HCT116 (cell line): ENCODE measurements around the gene FHL2. TPM values are rescaled to one million over a fixed set of nuclear protein-coding genes. Genes with fewer than 3 reads are reported as not detected.

Experiments
- ATAC-seq: fragments of 200-7000 bp; cut with Tn5 transposase; 2 replicates; pipeline ENCODE4 v1.9.1; 2020; ENCODE audit warnings: mild to moderate bottlenecking, moderate library complexity
- BruUV-seq: library from RNA; stranded (reverse); fragments of 400-500 nt; replicated peaks from 2 replicates; lab custom pipeline; 2021; lab: Mats Ljungman, UMichigan
- CTCF ChIA-PET: fragments of 300-600 bp; sonication (Branson Sonifier 250); formaldehyde crosslinking; loops from one replicate; lab custom pipeline; 2021; ENCODE audit warnings: antibody characterized with exemption; lab: Charles Lee
- POLR2A ChIA-PET: fragments of 300-600, 350-600 bp; sonication (Branson Sonifier 250); formaldehyde crosslinking; loops from one replicate; lab custom pipeline; 2021; ENCODE audit warnings: antibody characterized with exemption; lab: Charles Lee
- RAD21 ChIA-PET, 2 experiments: fragments of 300-600 bp; sonication (Branson Sonifier 250); formaldehyde crosslinking; loops; one replicate each; lab custom pipeline; 2023; ENCODE audit warnings: low total read pairs in 2 of 2; ENCODE audit not compliant: uncharacterized antibody in 2 of 2, unreplicated experiment in 2 of 2, low non-redundant PET in 1 of 2; lab: Charles Lee
- DNase-seq: peaks from one replicate; pipeline ENCODE4 v3.0.0-alpha.2; 2010; ENCODE audit warnings: low read depth, low spot score
- H2AFZ ChIP-seq: fragments of 200-600 bp; shearing (Covaris generic), sonication (generic); 2 replicates; pipeline ENCODE4 v1.6.1; 2017; ENCODE audit warnings: low read depth, mixed run types, mixed read lengths, antibody characterized with exemption, low read length; ENCODE audit not compliant: poor library complexity, severe bottlenecking
- H3K27ac ChIP-seq: 2 replicates; pipeline ENCODE4 v1.5.1; 2012; ENCODE audit warnings: low read depth, low read length
- H3K27me3 ChIP-seq: fragments of 200-600 bp; sonication (generic); 2 replicates; pipeline ENCODE4 v1.6.1; 2016; ENCODE audit warnings: mixed run types, low read length, mixed read lengths; ENCODE audit not compliant: insufficient read depth
- H3K36me3 ChIP-seq, 2 experiments: fragments of 200-500 bp in 1 of 2; fragments of 200-600 bp in 1 of 2; sonication (Bioruptor generic) in 1 of 2; sonication (generic) in 1 of 2; 2 replicates each; pipeline versions ENCODE4 v1.5.1 to v1.6.1; 2014 to 2016; ENCODE audit warnings: low read length in 2 of 2, inconsistent platforms in 1 of 2, mixed read lengths in 1 of 2, mixed run types in 1 of 2; ENCODE audit not compliant: insufficient read depth in 2 of 2, control insufficient read depth in 1 of 2
- H3K4me1 ChIP-seq, 2 experiments: fragments of 200-600 bp in 1 of 2; sonication (generic) in 1 of 2; 2 replicates each; pipeline versions ENCODE4 v1.5.1 to v1.6.1; 2012 to 2017; ENCODE audit warnings: low read length in 2 of 2, inconsistent platforms in 1 of 2, mild to moderate bottlenecking in 1 of 2, mixed read lengths in 1 of 2, mixed run types in 1 of 2, moderate library complexity in 1 of 2; ENCODE audit not compliant: insufficient read depth in 2 of 2, control insufficient read depth in 1 of 2
- H3K4me2 ChIP-seq: fragments of 200-600 bp; sonication (generic); 2 replicates; pipeline ENCODE4 v1.6.1; 2017; ENCODE audit warnings: mixed run types, low read length, mixed read lengths
- H3K4me3 ChIP-seq, 2 experiments: fragments of 200-600 bp in 1 of 2; sonication (generic) in 1 of 2; replicated peaks in 1 of 2; 2 replicates each; pipeline ENCODE4 v1.5.1; 2011 to 2016; ENCODE audit warnings: low read length in 2 of 2, control low read depth in 1 of 2, low read depth in 1 of 2, mild to moderate bottlenecking in 1 of 2, mixed read lengths in 1 of 2, mixed run types in 1 of 2
- H3K79me2 ChIP-seq: fragments of 200-600 bp; sonication (generic); 2 replicates; pipeline ENCODE4 v1.6.1; 2017; ENCODE audit warnings: mild to moderate bottlenecking, mixed run types, low read length, moderate library complexity, mixed read lengths; ENCODE audit not compliant: insufficient read depth
- H3K9ac ChIP-seq: fragments of 200-600 bp; sonication (generic); 2 replicates; pipeline ENCODE4 v1.6.1; 2016; ENCODE audit warnings: low read length, mixed read lengths
- H3K9me2 ChIP-seq: fragments of 200-600 bp; sonication (generic), shearing (Covaris generic); 2 replicates; pipeline ENCODE4 v1.6.1; 2017; ENCODE audit warnings: mixed run types, mild to moderate bottlenecking, moderate library complexity; ENCODE audit not compliant: insufficient read depth
- H3K9me3 ChIP-seq, 2 experiments: fragments of 200-500 bp in 1 of 2; fragments of 200-600 bp in 1 of 2; sonication (Bioruptor generic) in 1 of 2; sonication (generic) in 1 of 2; 2 replicates each; pipeline ENCODE4 v1.6.1; 2014 to 2017; ENCODE audit warnings: low read length in 2 of 2, mixed read lengths in 2 of 2, inconsistent platforms in 1 of 2, low read depth in 1 of 2, mild to moderate bottlenecking in 1 of 2, mixed run types in 1 of 2, moderate library complexity in 1 of 2; ENCODE audit not compliant: control insufficient read depth in 1 of 2, insufficient read depth in 1 of 2
- H4K20me1 ChIP-seq: fragments of 200-600 bp; sonication (generic), shearing (Covaris generic); 2 replicates; pipeline ENCODE4 v1.6.1; 2017; ENCODE audit warnings: mixed run types, mild to moderate bottlenecking, moderate library complexity; ENCODE audit not compliant: insufficient read depth
- CBX3 ChIP-seq: IDR thresholded peaks from 2 replicates; pipeline ENCODE4 v1.6.1; 2012; ENCODE audit warnings: low read depth
- EGR1 ChIP-seq: IDR thresholded peaks from 2 replicates; pipeline ENCODE4 v1.6.1; 2012; ENCODE audit warnings: low read depth
- ELF1 ChIP-seq: IDR thresholded peaks from 2 replicates; pipeline ENCODE4 v1.6.1; 2012; ENCODE audit warnings: low read depth, borderline replicate concordance
- EZH2 ChIP-seq: fragments of 200-600 bp; sonication (generic); IDR thresholded peaks from 2 replicates; pipeline ENCODE4 v1.6.1; 2017; ENCODE audit warnings: antibody characterized with exemption, mixed run types
- EZH2phosphoT487 ChIP-seq: fragments of 200-600 bp; IDR thresholded peaks from 2 replicates; pipeline ENCODE4 v1.6.1; 2018; ENCODE audit warnings: antibody characterized with exemption, borderline replicate concordance
- FOSL1 ChIP-seq: IDR thresholded peaks from 2 replicates; pipeline ENCODE4 v1.6.1; 2012; ENCODE audit warnings: low read depth
- JUND ChIP-seq: IDR thresholded peaks from 2 replicates; pipeline ENCODE4 v1.6.1; 2012
- POLR2A ChIP-seq: IDR thresholded peaks from 2 replicates; pipeline ENCODE4 v1.7.0; 2011; ENCODE audit warnings: borderline replicate concordance; ENCODE audit not compliant: insufficient read depth, insufficient read length; ENCODE audit errors: extremely low read depth
- POLR2AphosphoS5 ChIP-seq: IDR thresholded peaks from 2 replicates; pipeline ENCODE4 v1.6.1; 2011; ENCODE audit warnings: mild to moderate bottlenecking, low read depth, low read length, moderate library complexity
- RAD21 ChIP-seq: IDR thresholded peaks from 2 replicates; pipeline ENCODE4 v1.6.1; 2012; ENCODE audit warnings: low read depth, mild to moderate bottlenecking
- SIN3A ChIP-seq: IDR thresholded peaks from 2 replicates; pipeline ENCODE4 v1.6.1; 2012; ENCODE audit warnings: low read depth
- SP1 ChIP-seq: IDR thresholded peaks from 2 replicates; pipeline ENCODE4 v1.6.1; 2012; ENCODE audit warnings: low read depth
- SRF ChIP-seq: IDR thresholded peaks from 2 replicates; pipeline ENCODE4 v1.6.1; 2012; ENCODE audit warnings: low read depth
- TCF7L2 ChIP-seq: IDR thresholded peaks from 2 replicates; pipeline ENCODE4 v1.7.0; 2011; ENCODE audit warnings: borderline replicate concordance, inconsistent platforms; ENCODE audit not compliant: insufficient read depth, insufficient read length; ENCODE audit errors: extremely low read depth
- YY1 ChIP-seq: IDR thresholded peaks from 2 replicates; pipeline ENCODE4 v1.6.1; 2011; ENCODE audit warnings: low read length, low read depth, moderate library complexity, mild to moderate bottlenecking; ENCODE audit not compliant: insufficient replicate concordance; ENCODE audit errors: extremely low read depth
- ZFX ChIP-seq: fragments of 450-650 bp; IDR thresholded peaks from 2 replicates; pipeline ENCODE4 v1.6.1; 2017
- ZNF274 ChIP-seq: fragments of 200-500 bp; sonication (Bioruptor generic); IDR thresholded peaks from 2 replicates; pipeline ENCODE4 v1.6.1; 2014; ENCODE audit warnings: mild to moderate bottlenecking, low read depth, low read length, inconsistent platforms
- intact Hi-C: fragments of 100-400 bp; cut with micrococcal nuclease; formaldehyde crosslinking; loops from 2 replicates; pipeline ENCODE4 v1.10.0; 2022
- total RNA-seq: library from RNA; stranded (reverse); gene quantifications from one replicate; pipeline ENCODE4 v1.2.1, GENCODE V29; 2021; ENCODE audit not compliant: unreplicated experiment
- TF ChIP-seq, protein P1 (sequence below): IDR thresholded peaks from 2 replicates; pipeline ENCODE4 v1.6.1; 2011; ENCODE audit warnings: mild to moderate bottlenecking, low read length, moderate library complexity; ENCODE audit not compliant: insufficient replicate concordance; ENCODE audit errors: extremely low read depth
- TF ChIP-seq, protein P2 (sequence below): IDR thresholded peaks from 2 replicates; pipeline ENCODE4 v1.6.1; 2012; ENCODE audit warnings: low read depth
- TF ChIP-seq, protein P3 (sequence below): IDR thresholded peaks from 2 replicates; pipeline ENCODE4 v1.6.1; 2012

Gene FHL2
- total RNA-seq, 1 experiment from 2014 or later, result 86.6 TPM

DNA sequence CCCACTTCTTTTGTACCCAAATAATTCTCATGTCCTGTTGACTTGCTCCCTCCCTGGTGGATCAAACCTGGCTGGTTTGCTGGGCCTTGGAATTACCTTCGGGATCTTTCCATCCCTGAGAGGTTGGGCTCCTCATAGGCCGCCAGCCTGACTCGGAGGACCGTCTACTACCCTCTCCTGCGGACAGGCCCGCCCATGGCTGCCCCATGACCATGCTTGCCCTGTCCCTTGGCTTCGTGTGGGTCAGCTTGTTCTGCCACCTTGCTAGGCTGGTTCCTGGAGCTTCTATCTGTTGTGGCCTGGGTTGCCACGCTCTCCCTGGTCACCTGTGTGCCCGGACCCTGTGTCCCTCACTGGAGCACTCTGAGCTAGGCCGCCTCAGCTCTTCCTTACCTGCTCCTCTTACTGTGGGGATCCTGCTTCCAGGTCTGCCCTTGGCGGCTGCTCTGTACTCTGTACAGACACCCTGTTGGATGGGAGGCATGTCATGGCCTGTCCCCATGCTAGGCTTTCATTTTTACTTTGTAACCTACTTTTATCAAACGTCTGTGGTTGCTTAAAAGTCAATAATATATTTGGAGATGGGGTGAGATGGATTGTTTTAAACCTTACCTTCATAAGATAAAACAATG is 29.7 kb upstream of the FHL2 start:
- POLR2A ChIA-PET, result no interaction called here
- H3K4me2 ChIP-seq, result no peak overlapping the region

More for the DNA sequence above, 29.7 kb upstream of the FHL2 start:
- H3K27ac ChIP-seq, result no peak overlapping the region
- TF ChIP-seq EZH2 (no peak), POLR2A (no peak), SIN3A (no peak), ZFX (no peak), RAD21 (no peak), SP1 (no peak), CBX3 (no peak), YY1 (no peak), ELF1 (no peak), EGR1 (no peak), JUND (no peak), POLR2AphosphoS5 (no peak), FOSL1 (no peak), TCF7L2 (no peak), ZNF274 (no peak), EZH2phosphoT487 (no peak), SRF (no peak)
- TF ChIP-seq, protein P1, sequence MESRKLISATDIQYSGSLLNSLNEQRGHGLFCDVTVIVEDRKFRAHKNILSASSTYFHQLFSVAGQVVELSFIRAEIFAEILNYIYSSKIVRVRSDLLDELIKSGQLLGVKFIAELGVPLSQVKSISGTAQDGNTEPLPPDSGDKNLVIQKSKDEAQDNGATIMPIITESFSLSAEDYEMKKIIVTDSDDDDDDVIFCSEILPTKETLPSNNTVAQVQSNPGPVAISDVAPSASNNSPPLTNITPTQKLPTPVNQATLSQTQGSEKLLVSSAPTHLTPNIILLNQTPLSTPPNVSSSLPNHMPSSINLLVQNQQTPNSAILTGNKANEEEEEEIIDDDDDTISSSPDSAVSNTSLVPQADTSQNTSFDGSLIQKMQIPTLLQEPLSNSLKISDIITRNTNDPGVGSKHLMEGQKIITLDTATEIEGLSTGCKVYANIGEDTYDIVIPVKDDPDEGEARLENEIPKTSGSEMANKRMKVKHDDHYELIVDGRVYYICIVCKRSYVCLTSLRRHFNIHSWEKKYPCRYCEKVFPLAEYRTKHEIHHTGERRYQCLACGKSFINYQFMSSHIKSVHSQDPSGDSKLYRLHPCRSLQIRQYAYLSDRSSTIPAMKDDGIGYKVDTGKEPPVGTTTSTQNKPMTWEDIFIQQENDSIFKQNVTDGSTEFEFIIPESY, result no peak
- TF ChIP-seq, protein P2, sequence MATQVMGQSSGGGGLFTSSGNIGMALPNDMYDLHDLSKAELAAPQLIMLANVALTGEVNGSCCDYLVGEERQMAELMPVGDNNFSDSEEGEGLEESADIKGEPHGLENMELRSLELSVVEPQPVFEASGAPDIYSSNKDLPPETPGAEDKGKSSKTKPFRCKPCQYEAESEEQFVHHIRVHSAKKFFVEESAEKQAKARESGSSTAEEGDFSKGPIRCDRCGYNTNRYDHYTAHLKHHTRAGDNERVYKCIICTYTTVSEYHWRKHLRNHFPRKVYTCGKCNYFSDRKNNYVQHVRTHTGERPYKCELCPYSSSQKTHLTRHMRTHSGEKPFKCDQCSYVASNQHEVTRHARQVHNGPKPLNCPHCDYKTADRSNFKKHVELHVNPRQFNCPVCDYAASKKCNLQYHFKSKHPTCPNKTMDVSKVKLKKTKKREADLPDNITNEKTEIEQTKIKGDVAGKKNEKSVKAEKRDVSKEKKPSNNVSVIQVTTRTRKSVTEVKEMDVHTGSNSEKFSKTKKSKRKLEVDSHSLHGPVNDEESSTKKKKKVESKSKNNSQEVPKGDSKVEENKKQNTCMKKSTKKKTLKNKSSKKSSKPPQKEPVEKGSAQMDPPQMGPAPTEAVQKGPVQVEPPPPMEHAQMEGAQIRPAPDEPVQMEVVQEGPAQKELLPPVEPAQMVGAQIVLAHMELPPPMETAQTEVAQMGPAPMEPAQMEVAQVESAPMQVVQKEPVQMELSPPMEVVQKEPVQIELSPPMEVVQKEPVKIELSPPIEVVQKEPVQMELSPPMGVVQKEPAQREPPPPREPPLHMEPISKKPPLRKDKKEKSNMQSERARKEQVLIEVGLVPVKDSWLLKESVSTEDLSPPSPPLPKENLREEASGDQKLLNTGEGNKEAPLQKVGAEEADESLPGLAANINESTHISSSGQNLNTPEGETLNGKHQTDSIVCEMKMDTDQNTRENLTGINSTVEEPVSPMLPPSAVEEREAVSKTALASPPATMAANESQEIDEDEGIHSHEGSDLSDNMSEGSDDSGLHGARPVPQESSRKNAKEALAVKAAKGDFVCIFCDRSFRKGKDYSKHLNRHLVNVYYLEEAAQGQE, result no peak
- TF ChIP-seq, protein P3, sequence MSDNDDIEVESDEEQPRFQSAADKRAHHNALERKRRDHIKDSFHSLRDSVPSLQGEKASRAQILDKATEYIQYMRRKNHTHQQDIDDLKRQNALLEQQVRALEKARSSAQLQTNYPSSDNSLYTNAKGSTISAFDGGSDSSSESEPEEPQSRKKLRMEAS, result no peak
- no peaks in the 10 kb centered on the region for H3K27me3 ChIP-seq
- no peaks in the 10 kb centered on the region for H4K20me1 ChIP-seq
- no peak for ATAC-seq
- CTCF ChIA-PET, result no interaction called here
- H3K9me2 ChIP-seq, result no peaks in the 10 kb centered on the region
- no peak overlapping the region for H3K9ac ChIP-seq
- H2AFZ ChIP-seq, result peak overlapping the region; percentile 8
- no peaks in the 10 kb centered on the region for H3K4me1 ChIP-seq
- H3K36me3 ChIP-seq, result no peaks in the 10 kb centered on the region
- RAD21 ChIA-PET, result no interaction called here
- H3K79me2 ChIP-seq, result no peaks in the 10 kb centered on the region
- intact Hi-C loops, result no loop called here
- no peaks in the 10 kb centered on the region for H3K9me3 ChIP-seq
- no peak for DNase-seq
- no peak overlapping the region for H3K4me3 ChIP-seq
- BruUV-seq, result no TSS peak
